PFSK-1 (cell line): ENCODE data around the gene PLEKHG4.

Experiments used
- POLR2AphosphoS5 ChIP-seq: IDR thresholded peaks from 2 replicates; pipeline ENCODE4 v1.6.1; 2012; ENCODE audit warnings: low read depth, mild to moderate bottlenecking, control low read depth, low read length, moderate library complexity
- TAF1 ChIP-seq: IDR thresholded peaks from 2 replicates; pipeline ENCODE4 v1.6.1; 2012; ENCODE audit warnings: low read length, control low read depth, borderline replicate concordance; ENCODE audit not compliant: insufficient read depth
- TF ChIP-seq, protein P1 (sequence below), 2 experiments: IDR thresholded peaks; 2 replicates each; pipeline versions ENCODE4 v1.6.1 to v1.8.0; 2011 to 2012; ENCODE audit warnings: low read depth in 2 of 2, low read length in 2 of 2, control low read depth in 1 of 2, inconsistent platforms in 1 of 2, mild to moderate bottlenecking in 1 of 2, moderate library complexity in 1 of 2; ENCODE audit not compliant: insufficient read depth in 1 of 2

DNA sequence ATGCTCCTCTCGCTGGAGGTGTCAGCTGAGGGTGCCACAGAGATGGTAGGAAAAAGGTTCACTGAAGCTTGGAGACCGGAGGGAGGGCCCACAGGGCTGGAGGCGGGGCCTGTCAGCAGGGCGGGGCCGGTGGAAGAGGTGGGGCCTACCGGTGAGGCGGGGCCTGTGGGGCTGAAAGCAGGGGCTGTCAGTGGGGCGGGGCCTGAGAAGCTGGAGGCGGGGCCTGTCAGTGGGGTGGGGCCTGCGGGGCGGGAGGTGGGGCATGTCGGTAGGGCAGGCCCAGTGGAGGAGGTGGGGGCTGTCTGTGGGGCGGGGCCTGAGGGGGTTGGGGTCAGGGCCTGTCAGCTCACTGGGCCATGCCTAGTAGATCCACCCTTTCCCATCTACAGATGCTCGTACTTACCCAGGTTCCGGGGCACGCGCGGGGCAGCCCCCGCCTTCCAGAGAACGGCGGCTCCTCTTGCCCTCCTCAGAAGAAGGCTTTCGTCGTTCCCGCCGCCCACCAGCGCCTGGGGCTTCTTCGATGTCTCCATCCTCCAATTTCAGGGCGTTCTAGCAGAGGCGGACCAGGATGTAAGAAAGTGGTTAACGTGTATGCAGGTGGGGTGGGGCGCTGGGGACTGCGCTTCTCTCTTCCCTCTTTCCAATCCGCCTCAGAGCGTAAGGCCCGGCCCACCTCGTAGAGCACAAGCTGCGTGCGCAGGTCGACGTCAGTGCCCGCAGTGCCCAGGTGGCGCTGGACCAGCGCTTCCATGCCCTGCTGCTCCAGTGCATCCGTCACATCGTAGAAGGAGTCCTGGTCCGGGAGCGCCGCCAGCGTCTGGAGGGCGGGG, 42.6 kb upstream of the PLEKHG4 start:
- no peak for TF ChIP-seq POLR2AphosphoS5
- no peak for TF ChIP-seq TAF1
- TF ChIP-seq, protein P1, sequence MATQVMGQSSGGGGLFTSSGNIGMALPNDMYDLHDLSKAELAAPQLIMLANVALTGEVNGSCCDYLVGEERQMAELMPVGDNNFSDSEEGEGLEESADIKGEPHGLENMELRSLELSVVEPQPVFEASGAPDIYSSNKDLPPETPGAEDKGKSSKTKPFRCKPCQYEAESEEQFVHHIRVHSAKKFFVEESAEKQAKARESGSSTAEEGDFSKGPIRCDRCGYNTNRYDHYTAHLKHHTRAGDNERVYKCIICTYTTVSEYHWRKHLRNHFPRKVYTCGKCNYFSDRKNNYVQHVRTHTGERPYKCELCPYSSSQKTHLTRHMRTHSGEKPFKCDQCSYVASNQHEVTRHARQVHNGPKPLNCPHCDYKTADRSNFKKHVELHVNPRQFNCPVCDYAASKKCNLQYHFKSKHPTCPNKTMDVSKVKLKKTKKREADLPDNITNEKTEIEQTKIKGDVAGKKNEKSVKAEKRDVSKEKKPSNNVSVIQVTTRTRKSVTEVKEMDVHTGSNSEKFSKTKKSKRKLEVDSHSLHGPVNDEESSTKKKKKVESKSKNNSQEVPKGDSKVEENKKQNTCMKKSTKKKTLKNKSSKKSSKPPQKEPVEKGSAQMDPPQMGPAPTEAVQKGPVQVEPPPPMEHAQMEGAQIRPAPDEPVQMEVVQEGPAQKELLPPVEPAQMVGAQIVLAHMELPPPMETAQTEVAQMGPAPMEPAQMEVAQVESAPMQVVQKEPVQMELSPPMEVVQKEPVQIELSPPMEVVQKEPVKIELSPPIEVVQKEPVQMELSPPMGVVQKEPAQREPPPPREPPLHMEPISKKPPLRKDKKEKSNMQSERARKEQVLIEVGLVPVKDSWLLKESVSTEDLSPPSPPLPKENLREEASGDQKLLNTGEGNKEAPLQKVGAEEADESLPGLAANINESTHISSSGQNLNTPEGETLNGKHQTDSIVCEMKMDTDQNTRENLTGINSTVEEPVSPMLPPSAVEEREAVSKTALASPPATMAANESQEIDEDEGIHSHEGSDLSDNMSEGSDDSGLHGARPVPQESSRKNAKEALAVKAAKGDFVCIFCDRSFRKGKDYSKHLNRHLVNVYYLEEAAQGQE (IDR thresholded peaks at IDR 0.05; ENCODE audit: insufficient read depth in 1 of 2, low read depth in 2 of 2, low read length in 2 of 2) = no peak
